ENCODE results near the gene TM4SF4.

TM4SF4 gene

DNA sequence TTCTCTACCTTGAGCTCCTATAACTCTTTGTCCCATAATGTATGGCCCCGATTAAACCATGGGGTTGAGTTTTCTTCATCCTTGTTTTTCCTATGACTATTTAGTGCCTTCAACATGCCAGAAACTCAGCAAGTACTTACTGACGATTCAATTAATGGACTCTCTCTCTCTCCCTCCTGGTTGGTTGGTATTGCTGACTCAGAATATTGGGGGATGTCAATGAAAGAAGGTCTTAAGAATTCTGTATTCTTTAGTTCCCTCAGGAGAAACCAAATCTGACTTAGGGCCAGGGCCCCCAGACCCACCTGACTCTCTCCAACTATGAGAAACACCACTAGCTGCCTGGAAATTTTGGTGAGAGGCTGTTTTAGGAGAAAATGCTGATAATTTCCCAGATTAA lies 40.8 kb downstream of the TM4SF4 start:
- no peak overlapping the region for H3K4me2 ChIP-seq (ENCODE audit: low read depth, low read length, poor library complexity, severe bottlenecking)

DNA sequence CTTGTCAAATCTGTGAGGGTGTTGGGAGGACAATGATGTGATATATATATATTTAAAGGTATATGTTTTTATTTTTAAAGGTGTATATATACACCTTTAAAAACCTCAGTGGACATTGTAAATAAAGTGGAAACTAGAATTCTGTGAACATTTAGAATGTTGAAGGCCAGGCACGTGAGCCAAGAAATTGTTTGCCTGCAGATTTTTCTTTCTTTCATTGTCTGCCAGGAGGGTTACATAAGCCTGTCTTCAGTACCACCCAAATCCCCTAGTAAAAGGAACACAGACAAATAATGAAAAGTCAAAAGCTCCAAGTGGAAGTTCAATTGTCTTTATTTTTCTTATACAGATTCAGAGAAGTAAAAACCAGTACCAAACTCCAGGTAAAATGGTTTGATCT lies 42.4 kb downstream of the TM4SF4 start:
- Histone ChIP-seq H3K4me2 (ENCODE audit: low read depth, low read length, poor library complexity, severe bottlenecking) (no peak overlapping the region), H3K9ac (ENCODE audit: low read depth, low read length, poor library complexity, severe bottlenecking) (no peak overlapping the region), H3K79me2 (ENCODE audit: insufficient read depth, low read length) (no peaks in the 10 kb centered on the region), H4K20me1 (ENCODE audit: insufficient read depth, low read length, poor library complexity, severe bottlenecking) (no peaks in the 10 kb centered on the region), H3F3A (ENCODE audit: low read depth) (no peaks in the 10 kb centered on the region), H3K9me3 (ENCODE audit: insufficient read depth, low read depth, low read length) (no peaks in the 10 kb centered on the region), H2AFZ (ENCODE audit: low read length) (no peak overlapping the region), H3K27me3 (ENCODE audit: insufficient read depth, low read length, poor library complexity, severe bottlenecking) (no peaks in the 10 kb centered on the region), H3K9me2 (replicated peaks; ENCODE audit: low read depth, low read length) (no peaks in the 10 kb centered on the region), H3K4me3 (ENCODE audit: low read length, poor library complexity, severe bottlenecking) (no peak overlapping the region), H3K4me1 (ENCODE audit: insufficient read depth, low read length, poor library complexity, severe bottlenecking) (no peaks in the 10 kb centered on the region), H3K36me3 (ENCODE audit: insufficient read depth, low read length) (no peaks in the 10 kb centered on the region)
- TF ChIP-seq, protein P1, sequence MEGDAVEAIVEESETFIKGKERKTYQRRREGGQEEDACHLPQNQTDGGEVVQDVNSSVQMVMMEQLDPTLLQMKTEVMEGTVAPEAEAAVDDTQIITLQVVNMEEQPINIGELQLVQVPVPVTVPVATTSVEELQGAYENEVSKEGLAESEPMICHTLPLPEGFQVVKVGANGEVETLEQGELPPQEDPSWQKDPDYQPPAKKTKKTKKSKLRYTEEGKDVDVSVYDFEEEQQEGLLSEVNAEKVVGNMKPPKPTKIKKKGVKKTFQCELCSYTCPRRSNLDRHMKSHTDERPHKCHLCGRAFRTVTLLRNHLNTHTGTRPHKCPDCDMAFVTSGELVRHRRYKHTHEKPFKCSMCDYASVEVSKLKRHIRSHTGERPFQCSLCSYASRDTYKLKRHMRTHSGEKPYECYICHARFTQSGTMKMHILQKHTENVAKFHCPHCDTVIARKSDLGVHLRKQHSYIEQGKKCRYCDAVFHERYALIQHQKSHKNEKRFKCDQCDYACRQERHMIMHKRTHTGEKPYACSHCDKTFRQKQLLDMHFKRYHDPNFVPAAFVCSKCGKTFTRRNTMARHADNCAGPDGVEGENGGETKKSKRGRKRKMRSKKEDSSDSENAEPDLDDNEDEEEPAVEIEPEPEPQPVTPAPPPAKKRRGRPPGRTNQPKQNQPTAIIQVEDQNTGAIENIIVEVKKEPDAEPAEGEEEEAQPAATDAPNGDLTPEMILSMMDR (conservative IDR thresholded peaks at IDR 0.05; ENCODE audit: low read length) = no peak
- TF ChIP-seq EZH2phosphoT487 (IDR thresholded peaks at IDR 0.05; ENCODE audit: borderline replicate concordance) = no peak

More for the DNA sequence above, 40.8 kb downstream of the TM4SF4 start:
- Histone ChIP-seq H3K9me3 (ENCODE audit: insufficient read depth, low read depth, low read length) (no peaks in the 10 kb centered on the region), H2AFZ (ENCODE audit: low read length) (no peak overlapping the region), H3K9ac (ENCODE audit: low read depth, low read length, poor library complexity, severe bottlenecking) (no peak overlapping the region), H3K4me3 (ENCODE audit: low read length, poor library complexity, severe bottlenecking) (no peak overlapping the region), H4K20me1 (ENCODE audit: insufficient read depth, low read length, poor library complexity, severe bottlenecking) (no peaks in the 10 kb centered on the region), H3K36me3 (ENCODE audit: insufficient read depth, low read length) (no peaks in the 10 kb centered on the region), H3K9me2 (replicated peaks; ENCODE audit: low read depth, low read length) (no peaks in the 10 kb centered on the region), H3K27me3 (ENCODE audit: insufficient read depth, low read length, poor library complexity, severe bottlenecking) (no peaks in the 10 kb centered on the region), H3K4me1 (ENCODE audit: insufficient read depth, low read length, poor library complexity, severe bottlenecking) (no peaks in the 10 kb centered on the region), H3F3A (ENCODE audit: low read depth) (no peaks in the 10 kb centered on the region), H3K79me2 (ENCODE audit: insufficient read depth, low read length) (no peaks in the 10 kb centered on the region)
- TF ChIP-seq EZH2phosphoT487 (IDR thresholded peaks at IDR 0.05; ENCODE audit: borderline replicate concordance) = no peak
- TF ChIP-seq, protein P1 (conservative IDR thresholded peaks at IDR 0.05; ENCODE audit: low read length) = no peak

DNA sequence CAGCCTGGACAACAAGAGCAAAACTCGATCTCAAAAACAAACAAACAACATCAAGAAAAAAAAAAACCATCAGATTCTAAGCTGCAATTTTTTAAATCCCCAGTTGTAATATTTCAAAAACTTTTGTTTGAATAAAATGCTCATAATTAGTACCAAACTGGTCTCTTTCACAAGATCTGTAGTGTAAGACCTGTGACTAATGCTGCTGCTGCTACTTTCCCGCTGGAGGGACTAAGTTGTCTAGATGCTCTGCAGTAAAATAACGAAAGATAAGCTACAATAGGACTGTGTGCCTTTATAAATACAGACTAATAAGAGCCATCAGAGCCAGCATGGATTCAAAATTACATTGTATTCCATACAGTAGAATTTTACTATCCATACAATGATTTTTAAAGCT lies 45.4 kb downstream of the TM4SF4 start:
- H3K4me1 ChIP-seq (ENCODE audit: insufficient read depth, low read length, poor library complexity, severe bottlenecking) = no peaks in the 10 kb centered on the region
- H3F3A ChIP-seq (ENCODE audit: low read depth) = no peaks in the 10 kb centered on the region
- H3K4me3 ChIP-seq (ENCODE audit: low read length, poor library complexity, severe bottlenecking) = no peak overlapping the region
- H3K9me2 ChIP-seq (replicated peaks; ENCODE audit: low read depth, low read length) = no peaks in the 10 kb centered on the region
- TF ChIP-seq EZH2phosphoT487 (IDR thresholded peaks at IDR 0.05; ENCODE audit: borderline replicate concordance) = no peak
- no peaks in the 10 kb centered on the region for H4K20me1 ChIP-seq (ENCODE audit: insufficient read depth, low read length, poor library complexity, severe bottlenecking)
- H2AFZ ChIP-seq (ENCODE audit: low read length) = no peak overlapping the region
- H3K36me3 ChIP-seq (ENCODE audit: insufficient read depth, low read length) = no peaks in the 10 kb centered on the region
- H3K9ac ChIP-seq (ENCODE audit: low read depth, low read length, poor library complexity, severe bottlenecking) = no peak overlapping the region
- no peak overlapping the region for H3K4me2 ChIP-seq (ENCODE audit: low read depth, low read length, poor library complexity, severe bottlenecking)
- H3K27me3 ChIP-seq (ENCODE audit: insufficient read depth, low read length, poor library complexity, severe bottlenecking) = no peaks in the 10 kb centered on the region
- no peaks in the 10 kb centered on the region for H3K79me2 ChIP-seq (ENCODE audit: insufficient read depth, low read length)
- no peaks in the 10 kb centered on the region for H3K9me3 ChIP-seq (ENCODE audit: insufficient read depth, low read depth, low read length)

DNA sequence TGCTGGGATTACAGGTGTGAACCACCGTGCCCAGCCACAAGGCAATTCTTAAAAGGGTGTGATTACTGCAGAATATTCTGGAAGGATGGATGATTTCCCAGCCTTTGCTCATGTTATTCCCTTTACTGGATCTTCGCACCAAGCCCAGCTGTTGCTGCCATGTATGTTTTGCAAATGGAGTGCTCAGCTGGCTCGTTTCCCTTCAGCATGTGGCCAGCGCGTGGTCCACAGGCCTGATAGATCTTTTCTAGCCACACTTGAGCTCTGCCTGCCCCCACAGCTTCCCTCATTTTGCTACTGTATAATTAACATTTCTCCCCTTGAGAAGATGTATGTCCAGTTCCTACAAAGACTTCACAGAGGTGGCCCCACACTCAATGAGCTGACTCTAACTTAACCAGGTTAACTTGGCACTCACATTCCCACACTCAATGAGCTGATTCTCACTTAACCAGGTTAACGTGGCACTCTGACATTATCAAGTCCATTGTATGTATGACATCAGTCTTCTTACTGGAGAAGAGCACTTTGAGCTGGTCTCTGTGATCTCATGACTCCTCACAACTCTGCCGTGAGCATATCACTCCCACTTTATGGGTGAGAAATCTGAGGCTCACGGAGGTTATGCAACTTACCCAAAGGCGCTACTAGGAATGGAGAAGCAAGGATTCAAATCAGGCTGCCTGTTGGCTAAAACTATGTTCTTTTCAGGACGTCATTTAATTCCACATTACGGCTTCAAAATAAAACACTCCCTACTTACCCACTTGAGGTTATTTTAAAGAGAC lies 49.2 kb downstream of the TM4SF4 start:
- Histone ChIP-seq H3K27me3 (ENCODE audit: insufficient read depth, low read length, poor library complexity, severe bottlenecking) (no peaks in the 10 kb centered on the region), H3K4me3 (ENCODE audit: low read length, poor library complexity, severe bottlenecking) (no peak overlapping the region), H3K36me3 (ENCODE audit: insufficient read depth, low read length) (no peaks in the 10 kb centered on the region), H3K4me1 (ENCODE audit: insufficient read depth, low read length, poor library complexity, severe bottlenecking) (no peaks in the 10 kb centered on the region), H3K9me2 (replicated peaks; ENCODE audit: low read depth, low read length) (no peaks in the 10 kb centered on the region), H3F3A (ENCODE audit: low read depth) (no peaks in the 10 kb centered on the region), H3K4me2 (ENCODE audit: low read depth, low read length, poor library complexity, severe bottlenecking) (no peak overlapping the region), H2AFZ (ENCODE audit: low read length) (no peak overlapping the region; the same call in 1 of the 2 replicates), H3K9ac (ENCODE audit: low read depth, low read length, poor library complexity, severe bottlenecking) (no peak overlapping the region), H4K20me1 (ENCODE audit: insufficient read depth, low read length, poor library complexity, severe bottlenecking) (no peaks in the 10 kb centered on the region), H3K79me2 (ENCODE audit: insufficient read depth, low read length) (no peaks in the 10 kb centered on the region), H3K9me3 (ENCODE audit: insufficient read depth, low read depth, low read length) (no peaks in the 10 kb centered on the region)
- no peak for TF ChIP-seq EZH2phosphoT487 (IDR thresholded peaks at IDR 0.05; ENCODE audit: borderline replicate concordance)
- TF ChIP-seq, protein P1 (conservative IDR thresholded peaks at IDR 0.05; ENCODE audit: low read length) = no peak

Data from Loucy (cell line).